GM21528 (cell line): ENCODE data around the gene TMEM41B.
"Not testable (repeated sequence)": the region's sequence is repeated elsewhere in the genome, so short reads cannot be mapped to it uniquely, and the experiment has no call there.

Experiments used
- ATAC-seq: cut with Tn5 transposase; IDR thresholded peaks from one replicate; pipeline ENCODE4 v1.9.1; 2021; ENCODE audit warnings: mild to moderate bottlenecking, moderate library complexity; ENCODE audit not compliant: unreplicated experiment, low FRiP score

Gene TMEM41B, protein sequence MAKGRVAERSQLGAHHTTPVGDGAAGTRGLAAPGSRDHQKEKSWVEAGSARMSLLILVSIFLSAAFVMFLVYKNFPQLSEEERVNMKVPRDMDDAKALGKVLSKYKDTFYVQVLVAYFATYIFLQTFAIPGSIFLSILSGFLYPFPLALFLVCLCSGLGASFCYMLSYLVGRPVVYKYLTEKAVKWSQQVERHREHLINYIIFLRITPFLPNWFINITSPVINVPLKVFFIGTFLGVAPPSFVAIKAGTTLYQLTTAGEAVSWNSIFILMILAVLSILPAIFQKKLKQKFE

DNA sequence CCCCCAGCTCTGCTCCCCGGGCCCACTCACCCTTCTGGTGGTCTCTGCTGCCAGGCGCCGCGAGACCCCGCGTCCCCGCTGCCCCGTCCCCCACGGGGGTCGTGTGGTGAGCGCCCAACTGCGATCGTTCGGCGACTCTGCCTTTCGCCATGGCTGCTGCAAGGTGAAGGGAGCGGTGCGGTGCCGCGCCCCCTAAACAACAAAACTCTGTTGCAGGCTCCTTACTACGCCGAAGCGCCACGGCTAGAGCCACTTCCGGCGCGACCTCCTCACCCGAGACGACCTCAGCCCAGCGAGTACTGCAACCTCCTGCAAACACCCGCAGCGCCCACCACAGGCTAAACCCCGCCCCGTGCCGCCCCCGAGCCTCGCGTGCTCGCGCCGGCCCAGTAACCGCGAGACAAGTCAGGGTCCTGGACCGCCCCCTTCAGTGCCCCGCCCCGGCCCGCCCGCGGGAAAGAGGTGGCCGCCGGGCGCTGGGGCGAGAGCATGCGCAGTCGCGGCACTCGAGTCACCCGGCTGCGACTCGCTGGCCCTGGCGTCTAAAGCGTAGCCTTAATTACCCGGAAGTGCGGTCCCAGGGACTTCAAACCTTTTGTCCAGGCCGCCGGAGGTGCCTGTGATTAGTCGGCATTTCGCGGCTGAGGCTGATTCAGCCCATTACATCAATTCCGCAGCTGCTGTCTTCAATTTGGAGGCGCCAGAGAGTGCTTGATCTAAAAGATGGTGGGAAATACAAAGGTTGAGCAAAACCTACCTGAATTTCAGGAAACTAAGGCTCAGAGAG lies at the start of gene TMEM41B:
Gene TMEM41B, minus strand, starts transcription at position 303 of the 787 bp plus-strand sequence. Its CDS starts 152 bp downstream, at position 151.
- peak; percentile 96 for ATAC-seq

GRCh38 chr11:9362393-9362863 lies 48.0 kb upstream of the TMEM41B start:
- no peak for ATAC-seq

- not testable (repeated sequence) for ATAC-seq
Measured at GRCh38 chr11:9360862-9361622, 46.6 kb upstream of the TMEM41B start.

DNA sequence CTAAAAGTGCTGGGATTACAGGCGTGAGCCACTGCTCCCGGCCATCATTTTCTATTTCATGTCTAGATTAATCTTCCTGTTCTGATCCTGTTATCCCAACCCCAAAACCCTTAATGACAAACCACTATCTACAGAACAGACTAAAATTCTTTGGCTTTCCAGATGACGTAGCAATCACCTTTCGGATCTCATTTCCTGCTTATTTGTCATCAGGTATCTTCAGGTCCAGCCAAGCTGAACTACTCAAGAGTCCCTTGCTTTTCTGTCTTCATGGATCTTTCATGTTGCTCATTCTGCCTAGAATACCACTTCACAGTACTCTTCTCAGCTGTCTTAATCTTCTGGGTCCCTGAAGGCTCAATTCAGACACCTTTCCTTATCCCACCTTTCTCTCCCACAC lies 42.6 kb upstream of the TMEM41B start:
- ATAC-seq: no peak

DNA sequence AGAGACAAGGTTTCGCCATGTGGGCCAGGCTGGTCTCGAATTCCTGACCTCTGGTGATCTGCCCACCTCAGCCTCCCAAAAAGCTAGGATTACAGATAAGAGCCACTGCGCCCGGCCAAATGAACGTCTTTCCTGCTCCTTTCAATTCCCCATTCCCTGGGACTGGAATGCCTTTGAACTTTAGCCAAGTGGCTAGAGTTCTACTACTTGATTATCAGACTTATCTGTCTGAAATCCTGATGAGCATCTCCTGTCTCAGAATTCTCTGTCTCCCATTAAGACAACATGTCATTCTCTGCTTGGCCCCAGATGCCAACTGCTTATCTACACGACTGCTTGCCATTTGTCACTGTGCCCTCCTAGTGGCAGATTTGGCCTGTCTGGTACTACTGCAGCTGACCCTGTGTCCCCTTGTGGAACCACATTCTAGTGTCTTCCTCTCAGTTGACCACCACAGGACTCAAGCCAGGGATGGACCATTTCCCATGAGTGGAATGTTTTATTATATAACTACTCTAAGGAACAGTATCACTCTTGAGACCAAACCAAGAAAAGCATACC lies 37.0 kb upstream of the TMEM41B start:
- no peak for ATAC-seq

- ATAC-seq: not testable (repeated sequence)
Measured at GRCh38 chr11:9347779-9348178, 33.4 kb upstream of the TMEM41B start.

DNA sequence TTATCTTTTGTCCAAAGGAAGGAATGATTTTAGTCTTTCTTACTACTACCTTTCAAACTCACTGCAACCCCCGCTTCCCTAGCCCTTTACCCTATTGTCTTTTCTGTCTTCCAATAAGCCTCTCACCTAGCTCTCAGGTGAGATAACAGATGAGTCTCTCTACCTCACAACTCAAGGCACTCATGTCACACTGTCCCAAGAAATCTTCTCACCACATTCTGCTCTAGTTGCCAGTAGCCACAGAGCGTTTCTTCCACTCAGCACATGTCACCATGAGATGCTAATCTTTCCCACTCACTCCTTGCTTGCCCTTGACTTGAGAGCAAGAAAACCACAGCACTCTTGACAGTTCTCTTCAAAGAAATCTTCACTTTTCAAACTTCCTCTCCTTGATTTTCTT lies 32.7 kb upstream of the TMEM41B start:
- no peak for ATAC-seq

DNA sequence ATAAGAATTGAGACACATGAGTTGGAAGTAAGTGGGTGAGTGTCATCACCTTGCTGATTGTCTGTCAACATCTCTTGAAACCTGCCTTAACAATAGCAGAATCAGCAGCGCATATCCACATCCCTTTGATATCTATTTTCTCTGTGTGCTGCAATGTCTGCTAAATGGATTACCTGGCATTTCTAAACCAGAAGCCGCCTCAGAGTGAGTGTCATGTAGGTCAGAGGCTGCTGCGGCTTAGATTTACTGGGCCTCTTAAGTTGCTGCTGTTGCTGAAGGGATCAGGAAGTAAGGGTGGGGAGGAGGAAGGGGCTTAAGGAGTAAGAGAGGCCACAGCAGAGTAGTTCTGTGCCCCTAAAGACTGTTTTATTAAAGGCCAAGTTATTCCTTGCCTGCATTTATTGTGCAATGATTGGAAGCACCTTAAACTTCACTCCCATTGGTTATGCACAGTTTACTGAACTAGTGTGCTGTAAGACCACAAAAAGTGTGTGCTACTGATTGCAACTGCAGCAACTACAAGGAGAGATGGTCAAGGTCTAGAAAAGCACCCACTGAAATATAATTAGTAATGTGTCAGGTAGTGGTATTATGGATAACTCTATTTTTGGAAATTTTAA lies 29.8 kb upstream of the TMEM41B start:
- ATAC-seq: no peak

GRCh38 chr11:9341638-9342178 lies 27.3 kb upstream of the TMEM41B start:
- no peak for ATAC-seq

- no peak for ATAC-seq
Measured at GRCh38 chr11:9332655-9333054, 18.3 kb upstream of the TMEM41B start.

DNA sequence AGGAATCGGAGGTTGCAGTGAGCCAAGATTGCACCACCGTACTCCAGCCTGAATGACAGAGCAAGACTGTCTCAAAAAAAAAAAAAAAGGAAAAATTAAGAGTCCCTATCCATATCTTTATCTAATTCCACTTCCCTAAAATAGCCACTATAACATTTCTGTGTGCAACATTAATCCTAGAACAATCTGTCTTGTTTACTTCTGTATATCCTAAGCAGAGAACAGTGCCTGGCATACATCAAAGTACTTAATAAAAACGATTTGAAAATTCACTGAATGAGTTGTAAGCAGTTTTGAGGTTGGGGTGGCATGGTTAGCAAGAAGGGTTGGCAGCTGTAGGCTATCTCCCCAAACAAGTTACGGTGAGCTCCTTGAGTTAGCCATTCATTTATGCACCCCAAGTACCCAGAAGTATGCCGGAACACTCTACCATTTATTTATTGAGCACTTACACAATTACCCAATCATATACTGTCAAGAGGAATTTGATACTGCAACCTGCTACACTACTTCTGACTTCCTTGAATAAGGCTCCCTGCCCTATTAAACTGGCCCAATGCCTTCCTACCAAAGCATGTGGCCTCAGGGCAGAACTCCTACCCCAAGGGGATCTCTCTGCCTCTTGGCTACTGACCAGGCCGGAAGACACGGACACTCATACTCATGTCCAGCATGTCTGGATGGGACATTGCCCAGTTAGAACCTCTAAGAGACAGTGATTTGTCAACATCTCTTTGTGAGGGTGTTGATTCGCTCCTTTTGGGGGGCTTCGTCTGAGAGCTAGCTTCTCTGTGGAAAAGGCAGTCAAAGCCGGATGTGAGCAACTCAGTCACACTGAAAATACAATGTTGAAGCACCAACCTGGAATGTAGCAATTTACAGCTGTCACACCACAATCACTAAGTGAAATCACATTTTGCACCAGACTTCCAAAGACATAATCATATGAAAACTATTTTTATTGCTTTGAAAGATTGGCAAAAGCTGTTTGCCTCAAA lies 16.3 kb upstream of the TMEM41B start:
- no peak for ATAC-seq

- no peak for ATAC-seq
Measured at GRCh38 chr11:9320047-9320446, 5.7 kb upstream of the TMEM41B start.

DNA sequence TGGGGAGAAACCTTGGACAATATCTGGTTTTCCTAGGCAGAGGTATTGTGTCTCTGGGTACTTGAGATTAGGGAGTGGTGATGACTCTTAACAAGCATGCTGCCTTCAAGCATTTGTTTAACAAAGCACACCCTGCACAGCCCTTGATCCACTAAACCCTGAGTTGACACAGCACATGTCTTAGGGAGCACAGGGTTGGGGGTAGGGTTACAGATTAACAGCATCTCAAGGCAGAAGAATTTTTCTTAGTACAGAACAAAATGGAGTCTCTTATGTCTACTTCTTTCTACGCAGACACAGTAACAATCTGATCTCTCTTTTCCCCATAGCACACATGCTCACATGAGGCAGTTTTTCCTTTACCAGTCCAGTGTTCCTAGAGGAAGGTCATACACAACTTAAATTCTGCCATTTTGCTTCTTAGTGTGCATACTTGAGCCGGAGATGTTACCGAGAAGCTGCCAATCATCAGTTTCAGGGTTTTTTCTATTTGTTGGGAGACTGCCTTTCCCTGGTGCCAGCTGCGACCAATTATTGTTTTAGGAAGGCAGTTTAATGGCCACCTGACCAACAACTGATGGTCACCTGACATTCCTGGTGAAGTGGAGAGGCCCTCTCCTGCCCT lies 5.1 kb upstream of the TMEM41B start:
- not testable (repeated sequence) for ATAC-seq

- not testable (repeated sequence) for ATAC-seq
Measured at GRCh38 chr11:9318442-9319376, 4.3 kb upstream of the TMEM41B start.

DNA sequence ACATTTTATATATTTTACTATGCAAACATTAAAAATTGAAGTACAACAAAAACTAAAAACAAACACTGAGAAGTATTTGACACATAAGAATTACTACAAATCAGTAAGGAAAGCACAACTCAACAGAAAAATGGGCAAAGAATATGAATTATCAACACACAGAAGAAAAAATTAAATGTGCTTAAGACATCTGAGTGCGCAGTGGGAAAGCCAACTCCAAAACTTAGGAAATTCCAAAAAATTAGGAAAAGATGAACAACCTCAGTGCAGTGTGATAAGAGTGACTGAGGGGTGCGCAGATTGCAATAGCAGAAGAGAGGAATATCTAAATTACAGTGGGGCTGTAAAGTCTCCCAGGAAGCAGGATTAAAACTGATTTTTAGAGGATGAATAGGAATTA lies 1.9 kb upstream of the TMEM41B start:
- no peak for ATAC-seq

GRCh38 chr11:9315078-9315688 lies 790 bp upstream of the TMEM41B start:
- ATAC-seq: no peak
